GM19239 (cell line): Measurements from ENCODE around the gene PLCB1.

Source experiments
- DNase-seq: peaks from one replicate; pipeline ENCODE4 v3.0.0; 2011; ENCODE audit warnings: low spot score; ENCODE audit not compliant: insufficient read length
- FAIRE-seq: peaks from 2 replicates; lab custom pipeline; 2011; peaks lifted over from hg19 to GRCh38; lab: Jason Lieb, UNC

PLCB1 gene

DNA sequence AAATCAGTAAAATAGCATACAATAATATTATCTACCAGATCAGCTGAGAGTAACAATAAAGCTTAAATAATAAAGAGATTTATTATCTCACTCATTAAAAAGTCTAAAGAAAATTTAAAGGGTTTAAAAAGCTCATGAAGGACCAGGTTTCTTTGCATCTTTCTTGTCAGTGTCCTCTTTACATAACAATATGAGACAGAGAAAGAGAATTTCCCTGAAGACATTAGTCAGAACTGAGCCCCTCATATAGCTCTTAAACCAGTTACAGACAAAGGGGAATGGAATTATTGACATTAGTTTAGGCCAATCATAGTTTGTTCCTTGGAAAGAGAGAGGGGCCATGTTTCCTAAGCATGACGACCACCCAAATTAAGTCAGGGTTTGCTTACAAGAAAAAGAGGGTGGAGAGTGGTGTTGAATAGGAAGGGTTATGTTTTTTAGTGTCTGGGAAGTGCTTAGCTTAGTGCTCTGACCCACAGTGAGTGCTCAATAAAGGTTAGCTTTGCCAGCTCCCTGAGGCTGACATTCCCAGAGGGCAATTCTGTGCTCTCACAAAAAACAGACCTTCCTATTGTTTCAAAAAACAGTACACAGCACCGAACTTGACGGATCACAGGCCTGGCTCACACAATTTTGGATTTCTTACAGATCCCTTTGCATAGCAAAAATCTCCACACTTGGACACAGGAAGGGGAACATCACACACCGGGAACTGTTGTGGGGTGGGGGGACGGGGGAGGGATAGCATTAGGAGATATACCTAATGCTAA is 3.6 kb upstream of the PLCB1 start:
- no peak for FAIRE-seq

DNA sequence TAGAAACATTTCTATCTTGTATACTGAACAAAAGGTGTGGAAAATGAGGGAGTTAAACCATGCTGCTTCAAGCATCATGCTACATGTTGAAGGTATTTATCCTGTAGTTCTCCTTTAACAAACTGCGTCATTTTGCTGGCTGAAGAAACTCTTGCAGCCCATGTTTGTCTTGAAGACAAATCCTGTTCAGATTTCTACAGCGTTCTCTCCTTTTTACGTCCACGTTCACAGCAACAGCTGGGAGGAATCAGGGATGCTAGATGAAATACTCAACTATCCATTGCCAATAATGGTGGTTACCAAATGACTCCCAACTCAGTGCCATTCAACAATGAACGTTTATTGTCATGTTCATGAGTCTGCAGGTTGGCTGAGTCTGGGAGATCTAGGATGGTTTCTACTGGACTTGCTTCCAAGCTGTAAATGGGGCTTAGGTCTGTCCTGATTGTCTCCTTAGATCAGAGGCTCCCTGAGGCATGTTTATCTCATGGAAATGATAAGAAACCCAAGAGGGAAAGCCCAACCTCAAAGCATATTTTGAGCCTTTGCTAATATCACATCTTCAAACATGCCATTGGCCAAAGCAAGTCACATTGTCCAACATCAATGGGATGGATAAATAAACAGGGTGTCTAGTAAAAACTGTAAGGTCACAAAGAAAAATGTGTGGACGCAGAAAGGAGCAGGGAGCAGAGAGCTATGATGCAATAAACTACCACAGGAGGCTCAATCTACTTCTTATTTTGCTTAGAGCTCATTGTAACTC is 2.7 kb upstream of the PLCB1 start:
- DNase-seq (no peak), FAIRE-seq (no peak)

More for the DNA sequence above, 3.6 kb upstream of the PLCB1 start:
- DNase-seq: no peak

DNA sequence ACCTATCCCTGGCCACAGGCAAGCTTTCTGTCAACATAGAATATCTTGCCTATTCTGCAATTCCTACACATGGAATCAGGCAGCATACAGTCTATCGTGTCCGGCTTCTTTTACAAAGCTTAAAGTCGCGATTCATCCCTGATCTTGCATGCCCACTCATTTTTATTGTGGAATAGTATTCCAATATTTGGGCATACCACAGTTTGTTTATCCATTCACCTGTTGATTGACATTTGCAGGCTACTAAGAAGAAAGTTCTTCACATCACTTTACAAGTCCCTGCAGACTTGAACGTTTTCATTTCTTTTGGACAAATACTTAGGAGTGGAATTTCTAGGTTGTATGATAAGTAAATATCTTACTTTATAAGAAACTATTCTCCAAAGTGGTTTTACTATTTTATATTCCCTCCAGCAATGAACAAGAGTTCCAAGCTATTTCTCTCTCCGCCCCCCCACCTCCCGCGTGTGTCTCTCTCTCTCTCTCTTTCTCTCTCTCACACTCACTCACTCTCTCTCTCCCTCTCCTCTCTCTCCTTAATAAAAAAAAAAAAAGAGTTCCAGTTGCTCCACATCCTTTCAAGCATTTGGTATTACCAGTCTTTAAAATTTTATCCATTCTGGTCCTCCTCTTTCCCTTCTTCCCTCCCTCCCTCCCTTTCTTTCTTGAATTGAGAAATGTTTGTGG is 1.1 kb upstream of the PLCB1 start:
- DNase-seq (no peak), FAIRE-seq (no peak)

DNA sequence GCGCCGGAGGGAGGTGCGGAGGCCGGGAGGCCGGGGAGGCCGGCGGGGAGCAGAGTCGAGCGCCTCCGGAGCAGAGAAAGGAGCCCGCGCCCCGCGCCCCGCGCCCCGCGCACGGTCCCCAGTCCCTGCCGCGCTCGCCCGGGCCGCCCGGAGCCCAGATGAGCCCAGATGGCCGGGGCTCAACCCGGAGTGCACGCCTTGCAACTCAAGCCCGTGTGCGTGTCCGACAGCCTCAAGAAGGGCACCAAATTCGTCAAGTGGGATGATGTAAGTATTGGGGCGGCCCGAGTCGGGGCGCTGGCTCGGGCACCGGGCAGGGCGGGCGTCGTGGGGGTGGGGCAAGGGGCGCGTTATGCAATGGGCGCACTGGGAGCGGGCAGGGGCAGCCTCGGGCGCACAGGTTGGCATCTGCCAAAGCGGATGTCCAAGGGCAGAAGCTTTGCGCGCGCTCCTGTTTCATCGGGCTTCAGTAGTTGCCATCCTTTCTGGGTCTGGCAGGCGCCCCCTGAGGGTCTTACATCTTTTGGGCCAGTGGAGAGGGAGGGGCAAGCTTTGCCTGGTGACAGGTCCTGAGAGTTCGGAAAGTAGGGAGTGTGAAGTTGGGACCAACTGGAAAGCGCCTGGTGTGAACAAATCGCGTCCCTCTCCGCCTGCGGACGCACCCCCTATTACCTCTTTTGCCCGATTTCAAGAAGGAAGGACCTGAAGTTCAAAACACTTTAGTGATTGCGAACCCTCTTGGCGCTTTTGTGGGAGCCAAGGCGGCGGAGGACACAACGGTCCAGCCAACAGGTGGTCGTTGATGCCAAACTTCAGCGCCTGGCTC is 631 bp downstream of the PLCB1 start:
- no peak for DNase-seq

DNA sequence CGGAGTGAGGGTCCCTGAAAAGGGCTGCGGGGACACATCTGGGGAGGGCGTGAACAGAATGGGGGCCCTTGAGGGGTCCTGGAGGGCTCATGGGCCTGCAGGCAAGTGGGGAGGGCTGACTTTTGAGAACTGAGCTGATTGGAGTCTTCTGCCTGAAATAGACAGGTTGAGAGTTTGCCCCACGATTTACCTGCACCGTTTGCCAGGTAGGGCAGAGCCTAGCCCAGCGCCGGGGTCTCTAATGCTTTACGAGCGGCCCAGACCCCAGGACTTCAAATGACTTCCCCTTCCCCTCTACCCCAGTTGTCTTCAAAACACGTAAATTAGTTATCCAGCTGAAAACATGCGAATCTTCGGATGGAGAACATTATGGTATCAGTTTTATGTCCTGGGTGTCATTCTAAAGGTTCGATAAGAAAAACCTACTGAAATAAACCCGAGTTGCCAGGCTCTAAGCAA is 1.3 kb downstream of the PLCB1 start:
- FAIRE-seq (no peak), DNase-seq (no peak)

More for the DNA sequence above, 631 bp downstream of the PLCB1 start:
- no peak for FAIRE-seq

DNA sequence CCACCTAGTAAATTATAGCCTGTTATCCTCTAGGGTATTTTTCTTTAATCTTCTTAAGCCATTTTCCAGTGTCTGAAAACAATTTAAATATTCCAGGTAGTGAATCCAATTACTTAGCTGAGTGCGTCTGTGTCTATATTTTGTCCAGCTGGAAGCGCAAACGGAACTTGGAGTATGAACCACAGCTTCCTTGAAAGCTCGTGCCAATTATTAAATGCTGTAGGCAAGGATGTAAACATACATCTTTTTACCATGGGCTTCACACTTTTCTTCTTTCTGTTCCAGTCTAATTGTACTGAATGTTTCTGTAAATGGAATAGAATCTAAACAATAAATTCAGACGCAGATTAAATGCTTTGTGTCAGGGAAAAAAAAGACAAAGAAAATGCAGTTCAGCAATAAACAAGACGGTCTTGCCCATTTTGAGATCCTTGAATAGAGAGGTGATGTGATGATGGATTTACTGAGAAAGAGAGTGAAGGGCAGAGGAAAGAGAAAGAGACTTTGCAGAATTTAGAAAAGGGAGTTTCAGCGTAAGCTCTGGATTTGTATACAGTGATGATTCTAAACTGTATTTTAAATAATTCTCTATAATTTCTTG is 1.9 kb downstream of the PLCB1 start:
- no peak for FAIRE-seq
- no peak for DNase-seq

DNA sequence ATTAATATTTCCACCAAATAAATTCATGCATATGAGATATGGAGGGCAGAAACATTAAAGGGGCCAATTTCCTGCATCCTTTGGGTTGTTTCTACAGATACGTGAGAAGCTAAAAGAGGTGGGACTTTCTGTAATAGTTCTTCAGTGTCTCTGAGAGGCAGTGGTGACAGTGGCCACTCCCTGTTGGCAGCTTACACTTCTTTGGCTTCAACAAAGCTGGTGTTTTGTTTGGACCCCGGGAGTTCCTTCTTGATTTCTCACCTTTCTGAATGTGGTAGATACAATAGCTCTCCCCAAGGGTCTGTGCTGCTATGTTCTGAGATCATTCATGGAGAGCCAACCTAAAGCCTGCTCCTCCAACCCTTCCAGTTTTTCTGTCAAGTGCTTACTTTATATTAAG is 7.8 kb downstream of the PLCB1 start:
- FAIRE-seq (no peak), DNase-seq (no peak)

DNA sequence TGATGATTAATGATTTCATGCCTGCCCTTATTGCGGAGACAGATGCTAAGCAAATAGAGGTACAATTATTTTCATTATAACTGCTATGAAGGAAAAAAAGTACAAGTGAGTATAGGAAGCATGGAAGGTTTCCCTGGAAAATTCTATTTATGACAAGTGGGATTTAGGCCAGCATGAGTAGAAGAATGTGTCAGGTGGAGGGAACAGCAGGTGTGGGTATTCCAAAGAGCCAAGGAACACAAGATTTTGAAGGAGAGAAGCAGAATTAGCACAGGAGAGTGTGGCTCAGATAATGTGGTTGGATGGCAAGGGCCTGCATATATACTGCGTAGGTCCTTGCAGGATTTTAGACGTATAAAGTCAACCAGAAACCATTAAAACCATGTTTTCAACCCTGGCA is 11.4 kb downstream of the PLCB1 start:
- DNase-seq: no peak
- no peak for FAIRE-seq

DNA sequence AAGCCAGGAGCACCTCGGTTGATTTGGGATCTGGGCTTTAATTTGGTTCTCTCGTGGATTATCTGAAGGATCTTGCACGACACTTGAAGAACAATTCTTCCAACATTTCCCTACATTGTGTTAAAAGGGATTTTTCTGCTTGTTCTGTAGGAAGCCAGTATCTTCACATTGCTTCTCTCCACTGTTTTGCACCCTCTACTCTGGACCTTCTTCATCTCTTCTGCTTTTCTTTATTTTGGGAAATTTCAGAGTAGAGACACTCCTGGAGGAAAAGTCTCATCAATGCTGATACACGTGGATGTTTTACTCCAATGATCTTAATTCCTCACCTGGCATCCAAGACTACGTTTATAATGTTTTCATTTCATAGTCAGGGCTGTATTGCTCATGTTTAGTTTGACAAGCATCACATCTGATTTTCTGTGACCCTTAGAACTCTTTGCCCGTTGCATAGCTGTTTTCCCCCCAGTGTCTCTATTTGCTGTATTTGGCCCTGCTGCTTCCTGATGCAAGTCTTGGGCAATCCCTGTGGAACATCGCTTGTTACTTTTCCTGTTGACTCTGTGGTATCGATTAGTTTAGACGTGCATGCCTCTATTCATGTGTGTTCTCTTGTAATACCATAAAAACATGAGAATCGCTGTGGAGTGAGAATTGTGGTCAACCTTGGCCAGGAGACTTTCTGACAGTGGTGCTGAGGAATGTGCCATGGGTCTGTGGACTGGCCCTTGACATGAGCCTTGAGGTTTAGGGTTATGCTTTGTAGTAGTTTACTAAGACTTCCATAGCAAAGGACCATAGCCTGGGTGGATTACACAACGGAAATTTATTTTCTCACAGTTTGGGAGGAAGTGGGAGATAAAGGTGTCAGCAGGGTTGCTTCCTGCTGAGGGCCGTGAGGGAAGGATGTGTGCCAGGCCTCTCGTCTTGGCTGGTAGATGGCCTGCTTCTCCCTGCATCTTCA is 12.5 kb downstream of the PLCB1 start:
- DNase-seq (no peak), FAIRE-seq (no peak)

DNA sequence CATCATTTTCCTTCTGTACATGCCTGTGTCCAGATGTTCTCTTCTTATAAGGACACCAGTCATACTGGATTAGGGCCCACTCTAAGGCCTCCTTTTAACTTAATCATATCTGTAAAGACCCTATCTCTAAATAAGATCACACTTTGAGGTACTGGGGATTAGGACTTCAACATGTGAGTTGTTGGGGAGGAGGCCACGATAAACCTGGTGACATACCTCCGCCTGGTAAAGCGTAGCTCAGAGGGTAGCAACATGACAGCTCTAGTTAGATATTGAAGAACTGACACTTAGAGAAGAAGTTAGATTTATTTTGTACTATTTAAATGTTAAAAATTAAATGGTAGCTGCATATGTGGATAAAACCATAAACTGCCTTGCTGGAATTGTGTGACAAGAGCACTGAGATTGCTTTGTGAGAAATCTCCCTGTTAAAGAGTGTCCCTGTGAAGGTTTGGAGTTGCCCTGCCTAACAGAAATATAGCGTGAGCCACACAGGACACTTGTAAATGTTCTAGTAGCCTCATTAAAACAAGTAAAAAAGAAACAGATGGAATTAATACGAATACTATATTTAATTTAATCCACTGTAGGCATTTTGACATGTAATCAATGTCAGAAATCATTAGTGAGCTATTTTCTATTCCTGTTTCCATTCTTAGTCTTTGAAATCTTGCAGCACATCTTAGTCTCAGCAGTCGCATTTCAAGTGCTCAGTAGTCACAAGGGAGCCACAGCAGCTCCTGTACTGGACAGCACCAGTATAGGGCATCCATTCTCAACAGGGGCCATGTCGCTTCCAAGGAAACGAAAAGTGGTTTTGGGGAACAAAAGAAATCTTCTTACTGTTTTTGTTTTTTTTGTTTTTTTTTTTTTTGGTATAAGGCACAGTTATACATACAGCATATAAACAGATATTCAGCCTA is 13.4 kb downstream of the PLCB1 start:
- FAIRE-seq: no peak
- no peak for DNase-seq

DNA sequence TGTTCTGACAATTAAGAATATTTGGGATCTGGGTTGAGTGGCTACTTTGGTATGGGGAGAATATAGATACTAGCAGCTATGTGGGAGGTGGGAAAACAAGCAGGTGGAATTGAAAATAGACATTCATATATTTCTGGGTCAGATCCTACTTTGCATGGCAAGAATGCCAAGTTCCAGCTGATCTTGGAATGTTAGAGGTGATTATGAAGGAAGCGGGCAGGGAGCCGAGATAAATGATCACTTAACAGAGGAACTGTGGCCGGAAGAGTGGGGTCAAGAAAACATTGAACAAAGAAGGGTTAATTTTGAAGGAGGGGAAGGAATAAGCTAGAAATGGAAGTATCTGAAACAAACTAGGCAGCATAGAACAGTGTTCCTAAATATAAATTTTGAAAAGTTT is 15.4 kb downstream of the PLCB1 start:
- DNase-seq (no peak), FAIRE-seq (no peak)

DNA sequence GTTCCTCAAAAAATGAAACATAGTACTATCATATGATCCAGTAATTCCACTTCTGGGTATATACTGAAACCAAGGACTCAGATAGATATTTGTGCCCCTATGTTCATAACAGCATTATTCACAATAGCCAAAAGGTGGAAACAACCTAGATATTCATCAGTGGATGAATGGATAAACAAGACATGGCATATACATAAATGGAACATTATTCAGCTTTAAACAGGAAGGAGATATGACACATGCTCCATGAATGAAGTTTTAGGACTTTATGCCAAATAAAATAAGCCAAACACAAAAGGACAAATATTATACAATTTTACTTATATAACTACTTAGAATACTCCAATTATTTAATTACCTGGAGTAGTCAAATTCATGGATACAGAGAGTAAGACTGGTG is 16.4 kb downstream of the PLCB1 start:
- FAIRE-seq (no peak), DNase-seq (no peak)

DNA sequence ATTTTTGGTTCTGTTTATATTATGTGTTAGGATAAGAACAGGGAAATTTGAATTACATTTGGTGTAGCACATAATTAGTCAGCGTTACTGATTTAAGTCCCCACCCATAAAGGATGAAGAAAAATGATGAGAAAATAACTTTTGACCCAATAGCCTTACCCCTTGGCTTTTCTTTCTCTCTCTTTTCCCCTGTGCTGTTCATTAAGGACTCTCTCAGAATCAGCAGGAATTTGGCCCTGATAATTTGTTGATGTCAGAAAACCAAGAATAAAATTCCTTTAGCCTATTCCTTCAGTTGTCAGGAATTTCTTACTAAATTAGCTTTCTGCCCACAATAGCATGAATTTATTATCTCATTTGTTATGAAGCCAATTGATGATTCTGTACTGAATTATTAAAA is 18.5 kb downstream of the PLCB1 start:
- DNase-seq (no peak), FAIRE-seq (no peak)

DNA sequence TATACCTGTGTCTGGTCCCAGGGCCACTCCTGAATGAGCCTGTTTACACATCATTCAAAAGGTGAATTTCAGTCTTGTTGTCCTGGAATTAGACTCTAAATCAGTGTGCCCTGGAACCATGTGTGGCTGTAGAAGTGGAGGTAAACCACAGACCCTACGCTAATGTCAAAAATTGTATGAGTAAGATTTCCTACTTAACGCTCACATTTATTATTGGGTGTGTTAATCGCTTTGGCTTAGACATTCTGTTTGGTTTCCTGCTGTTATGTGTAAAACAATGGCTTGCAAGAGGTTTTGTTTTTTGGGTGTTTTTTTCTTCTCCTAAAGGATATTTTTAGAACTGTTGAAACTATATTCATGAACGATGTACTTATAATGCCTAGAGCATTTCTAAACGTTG is 19.3 kb downstream of the PLCB1 start:
- DNase-seq: no peak
- FAIRE-seq: no peak

DNA sequence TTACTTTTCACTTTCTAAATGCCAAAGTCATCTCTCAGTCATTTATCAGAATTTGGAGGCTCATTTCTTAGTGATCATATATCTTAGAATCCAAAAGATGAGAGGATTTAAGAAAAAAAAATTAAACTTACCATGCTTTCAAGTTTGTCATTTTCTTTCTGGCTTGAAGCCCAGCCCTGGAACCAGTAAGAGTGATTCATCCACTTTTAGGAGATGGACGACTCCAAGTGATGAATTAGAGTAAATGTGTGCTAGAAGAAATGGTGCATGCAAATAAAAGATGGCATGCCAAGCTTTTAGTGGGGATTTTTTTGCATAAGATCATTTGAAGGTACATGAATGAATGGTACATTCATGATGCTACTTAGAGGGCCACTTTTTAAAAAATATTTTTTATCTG is 20.1 kb downstream of the PLCB1 start:
- no peak for FAIRE-seq
- no peak for DNase-seq

DNA sequence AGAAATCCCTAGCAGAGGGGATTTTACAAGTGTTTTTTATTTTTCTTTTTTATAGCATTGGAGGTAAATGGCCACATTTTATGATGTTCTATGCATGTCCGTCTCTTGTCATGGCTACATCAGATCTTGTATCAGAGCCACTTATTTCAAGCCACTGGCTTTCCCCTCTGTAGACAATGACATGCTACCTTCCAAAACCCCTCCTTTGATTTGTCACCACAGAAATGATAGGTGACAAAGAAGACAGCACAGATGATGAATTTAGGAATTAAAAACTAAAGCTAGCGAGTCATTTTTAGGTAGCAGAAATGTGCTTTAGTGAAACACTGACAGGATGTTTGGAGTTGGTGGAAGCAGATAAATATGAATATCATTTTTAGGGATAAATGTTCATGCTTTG is 20.8 kb downstream of the PLCB1 start:
- FAIRE-seq (no peak), DNase-seq (no peak)

DNA sequence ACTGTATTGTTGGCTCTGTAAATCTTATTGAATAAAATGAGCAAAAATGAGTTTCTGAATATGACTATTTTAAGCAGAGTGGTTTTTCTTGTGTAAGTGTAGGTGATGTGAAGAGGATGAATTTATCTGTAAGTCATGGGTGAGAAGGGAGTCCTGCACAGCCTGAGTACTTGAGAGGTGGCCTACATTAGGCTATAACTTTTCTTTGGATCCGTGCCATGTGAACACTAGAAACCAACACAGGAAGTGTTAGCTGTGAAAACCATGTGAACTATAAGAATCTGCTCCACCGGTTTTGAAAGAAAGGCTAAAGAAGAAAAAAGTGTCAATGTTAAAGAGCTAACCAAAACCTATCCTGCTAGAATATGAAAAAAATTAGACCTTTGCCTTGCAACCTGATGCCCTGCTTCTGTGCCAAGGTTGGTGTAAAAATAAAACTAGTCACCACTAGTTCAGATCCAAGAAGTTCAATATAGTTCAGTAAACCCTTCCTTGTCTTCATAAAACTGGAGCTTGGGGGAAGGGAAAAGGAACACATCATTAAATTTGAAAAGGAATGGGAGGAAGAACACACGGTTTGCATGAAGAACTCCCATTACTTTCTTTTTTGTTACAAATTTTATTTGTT is 21.3 kb downstream of the PLCB1 start:
- DNase-seq: no peak

More for the DNA sequence above, 21.3 kb downstream of the PLCB1 start:
- no peak for FAIRE-seq
